ENCODE results near the gene RRM1. TPM values are rescaled to one million over a fixed set of nuclear protein-coding genes. Genes with fewer than 3 reads are reported as not detected.

The RRM1 gene
- total and polyA plus RNA-seq, 9 of the 15 experiments (the other 6 are each of a cell fraction or from before 2014, with no cell fraction given): 113 to 270 (median 163) TPM

GRCh38 chr11:4085575-4085974 is 9.0 kb upstream of the RRM1 start:
- H3K79me2 ChIP-seq (ENCODE audit: control insufficient read depth, insufficient read depth, low read length): no peaks in the 10 kb centered on the region
- no TSS peak for BruUV-seq (replicated peaks)
- H3K27ac ChIP-seq (ENCODE audit: extremely low read depth, low read depth, low read length): no peak overlapping the region
- H3K4me1 ChIP-seq (replicated peaks in 1 of 2; ENCODE audit: control insufficient read depth in 2 of 2, insufficient read depth in 2 of 2, low read length in 2 of 2): peaks cover 0 to 4% of the 10 kb centered on the region in 2 experiments; a peak in 2 of 5 replicates
- no peak for FAIRE-seq
- POLR2A ChIA-PET: interaction anchor here (0.9 to 1.8 kb wide), 3 partner anchors 9 to 127 kb away, joined by 3 to 12 read pairs (median 3); partner anchors contain the start of gene RRM1
- H2AFZ ChIP-seq (ENCODE audit: low read depth, low read length): no peak overlapping the region
- H3K4me3 ChIP-seq: no peak overlapping the region
- no peaks in the 10 kb centered on the region for H3K9me3 ChIP-seq (replicated peaks; ENCODE audit: control insufficient read depth, insufficient read depth, low read depth, low read length)
- no peak overlapping the region for H3K9ac ChIP-seq (ENCODE audit: insufficient read depth in 1 of 2, low read depth in 2 of 2, low read length in 2 of 2)
- in situ Hi-C loops (cut with MboI): loop anchor here (25.0 kb wide), 1 partner anchor 598 kb away; no protein-coding TSS in a partner anchor
- CTCF ChIA-PET (ENCODE audit: low intra/inter-chr PET ratio): interaction anchor here (0.5 kb wide), 1 partner anchor 59 kb away, joined by 3 read pairs; no protein-coding TSS in a partner anchor
- TF ChIP-seq ELF1 (tag; IDR thresholded peaks at IDR 0.05) (no peak), SPI1 (IDR thresholded peaks at IDR 0.05; ENCODE audit: borderline replicate concordance, low read depth, low read length) (peak; percentile 47; the same call in 1 of the 2 replicates)
- H3K4me2 ChIP-seq (ENCODE audit: insufficient read depth, low read length): no peak overlapping the region
- peaks cover 57% of the 10 kb centered on the region for H3K36me3 ChIP-seq (ENCODE audit: control insufficient read depth, insufficient read depth, low read length)
- no peak for DNase-seq (ENCODE audit: extremely low read depth in 1 of 4, low spot score in 3 of 4)
- intact Hi-C loops (cut with micrococcal nuclease): no loop called here
- ATAC-seq: no peak
- H3K27me3 ChIP-seq (ENCODE audit: control insufficient read depth in 2 of 2, insufficient read depth in 2 of 2, low read length in 2 of 2): no peaks in the 10 kb centered on the region
- peaks cover 2% of the 10 kb centered on the region; the same call in 1 of the 2 replicates for H4K20me1 ChIP-seq (replicated peaks; ENCODE audit: control insufficient read depth, insufficient read depth, low read length)
- no peaks in the 10 kb centered on the region for H3K9me1 ChIP-seq (ENCODE audit: control insufficient read depth, insufficient read depth, low read length)

- no peak for DNase-seq (ENCODE audit: extremely low read depth in 1 of 4, low spot score in 3 of 4)
- no peaks in the 10 kb centered on the region for H3K9me1 ChIP-seq (ENCODE audit: control insufficient read depth, insufficient read depth, low read length)
- peaks cover 2% of the 10 kb centered on the region; the same call in 1 of the 2 replicates for H4K20me1 ChIP-seq (replicated peaks; ENCODE audit: control insufficient read depth, insufficient read depth, low read length)
- ChIA-PET POLR2A (no interaction called here), CTCF (ENCODE audit: low intra/inter-chr PET ratio) (no interaction called here)
- no peaks in the 10 kb centered on the region for H3K27me3 ChIP-seq (ENCODE audit: control insufficient read depth in 2 of 2, insufficient read depth in 2 of 2, low read length in 2 of 2)
- no peaks in the 10 kb centered on the region for H3K79me2 ChIP-seq (ENCODE audit: control insufficient read depth, insufficient read depth, low read length)
- WGBS (ENCODE audit: insufficient coverage, low coverage, missing lambda C conversion rate): 75% methylated on average over 7 of the region's 8 CpGs
- no peak for ATAC-seq
- in situ Hi-C loops (cut with MboI): loop anchor here (25.0 kb wide), 1 partner anchor 599 kb away; no protein-coding TSS in a partner anchor
- H2AFZ ChIP-seq (ENCODE audit: low read depth, low read length): no peak overlapping the region
- no peaks in the 10 kb centered on the region for H3K9me3 ChIP-seq (replicated peaks; ENCODE audit: control insufficient read depth, insufficient read depth, low read depth, low read length)
- no peak overlapping the region for H3K27ac ChIP-seq (ENCODE audit: extremely low read depth, low read depth, low read length)
- peaks cover 55% of the 10 kb centered on the region for H3K36me3 ChIP-seq (ENCODE audit: control insufficient read depth, insufficient read depth, low read length)
- H3K4me3 ChIP-seq: no peak overlapping the region
- no peak for FAIRE-seq
- intact Hi-C loops (cut with micrococcal nuclease): no loop called here
- H3K9ac ChIP-seq (ENCODE audit: insufficient read depth in 1 of 2, low read depth in 2 of 2, low read length in 2 of 2): no peak overlapping the region
- no TSS peak for BruUV-seq (replicated peaks)
- no peak overlapping the region for H3K4me2 ChIP-seq (ENCODE audit: insufficient read depth, low read length)
- peaks cover 8% of the 10 kb centered on the region in 2 experiments; a peak in 4 of 5 replicates for H3K4me1 ChIP-seq (replicated peaks in 1 of 2; ENCODE audit: control insufficient read depth in 2 of 2, insufficient read depth in 2 of 2, low read length in 2 of 2)
- TF ChIP-seq CREB5 (CRISPR knock-in tag; IDR thresholded peaks at IDR 0.05) (no peak), KDM4B (IDR thresholded peaks at IDR 0.05; ENCODE audit: borderline replicate concordance in 2 of 2, low read depth in 1 of 2) (no peak), EWSR1 (IDR thresholded peaks at IDR 0.05; ENCODE audit: borderline replicate concordance, low read depth, partially characterized antibody) (no peak), ZSCAN29 (IDR thresholded peaks at IDR 0.05) (no peak), TSHZ1 (CRISPR knock-in tag; IDR thresholded peaks at IDR 0.05) (no peak), ARID1B (IDR thresholded peaks at IDR 0.05) (no peak)
Observed at GRCh38 chr11:4086575-4087353, 7.8 kb upstream of the RRM1 start.
